Transverse colon (tissue), 3 donors: ENCODE results near the gene SMTNL2.

ENCODE experiments used
- CTCF ChIP-seq, 5 experiments: fragments of 200-600 bp in 3 of 5; fragments of 450-650 bp in 2 of 5; sonication (generic) in 3 of 5; IDR thresholded peaks; 1 replicate in 2 of 5; 2 replicates in 3 of 5; pipeline ENCODE4 v1.5.1; 2016 to 2017; ENCODE audit warnings: antibody characterized with exemption in 5 of 5, inconsistent platforms in 3 of 5, mild to moderate bottlenecking in 2 of 5, moderate library complexity in 1 of 5
- POLR2A ChIP-seq: fragments of 450-650 bp; IDR thresholded peaks from one replicate; pipeline ENCODE4 v1.6.1; 2016; ENCODE audit warnings: antibody characterized with exemption, mild to moderate bottlenecking, moderate library complexity

GRCh38 chr17:4600563-4600962, 16.2 kb downstream of the SMTNL2 start:
- TF ChIP-seq CTCF (IDR thresholded peaks at IDR 0.05) (no peak), POLR2A (no peak)
